GM21528 (cell line): Measurements from ENCODE around the gene CCDC167.

Experiments
- ATAC-seq: cut with Tn5 transposase; IDR thresholded peaks from one replicate; pipeline ENCODE4 v1.9.1; 2021; ENCODE audit warnings: mild to moderate bottlenecking, moderate library complexity; ENCODE audit not compliant: unreplicated experiment, low FRiP score

CCDC167 gene

GRCh38 chr6:37531026-37531425, 31.3 kb upstream of the CCDC167 start:
- no peak for ATAC-seq

- no peak for ATAC-seq
Measured at GRCh38 chr6:37530297-37530696, 30.6 kb upstream of the CCDC167 start.

GRCh38 chr6:37528541-37528940, 28.8 kb upstream of the CCDC167 start:
- ATAC-seq = no peak

GRCh38 chr6:37525460-37526357, 26.0 kb upstream of the CCDC167 start:
- ATAC-seq = no peak

- no peak for ATAC-seq
Measured at GRCh38 chr6:37524970-37525318, 25.3 kb upstream of the CCDC167 start.

GRCh38 chr6:37524025-37524969, 24.6 kb upstream of the CCDC167 start:
- ATAC-seq = no peak

GRCh38 chr6:37523412-37523811, 23.7 kb upstream of the CCDC167 start:
- no peak for ATAC-seq

GRCh38 chr6:37522836-37523235, 23.1 kb upstream of the CCDC167 start:
- ATAC-seq = no peak

- no peak for ATAC-seq
Measured at GRCh38 chr6:37521674-37522073, 22.0 kb upstream of the CCDC167 start.

- ATAC-seq = no peak
Measured at GRCh38 chr6:37520926-37521325, 21.2 kb upstream of the CCDC167 start.

- ATAC-seq = no peak
Measured at GRCh38 chr6:37519461-37519860, 19.8 kb upstream of the CCDC167 start.

- no peak for ATAC-seq
Measured at GRCh38 chr6:37518116-37518515, 18.4 kb upstream of the CCDC167 start.

- ATAC-seq = no peak
Measured at GRCh38 chr6:37517411-37517812, 17.7 kb upstream of the CCDC167 start.

GRCh38 chr6:37516920-37517405, 17.3 kb upstream of the CCDC167 start:
- no peak for ATAC-seq

GRCh38 chr6:37516076-37516919, 16.6 kb upstream of the CCDC167 start:
- no peak for ATAC-seq

- ATAC-seq = no peak
Measured at GRCh38 chr6:37515712-37516075, 16.0 kb upstream of the CCDC167 start.

- no peak for ATAC-seq
Measured at GRCh38 chr6:37514837-37515236, 15.1 kb upstream of the CCDC167 start.

- no peak for ATAC-seq
Measured at GRCh38 chr6:37514321-37514771, 14.7 kb upstream of the CCDC167 start.

- ATAC-seq = no peak
Measured at GRCh38 chr6:37513576-37513975, 13.9 kb upstream of the CCDC167 start.

- ATAC-seq = no peak
Measured at GRCh38 chr6:37513155-37513554, 13.5 kb upstream of the CCDC167 start.
